NCI-H460 (cell line): ENCODE results near the gene USP11. TPM values are rescaled to one million over a fixed set of nuclear protein-coding genes. Genes with fewer than 3 reads are reported as not detected.
A peak's percentile ranks its signal among the peaks of the same experiment; 100 is the strongest.

Source experiments
- DNase-seq: peaks from one replicate; pipeline ENCODE4 v3.0.0-alpha.2; 2016; ENCODE audit warnings: low read depth; ENCODE audit errors: extremely low read depth
- total RNA-seq: library from RNA; depleted of rRNA; stranded (reverse); fragments of >200 nt; shearing (Covaris generic); gene quantifications from 2 replicates; pipeline ENCODE4 v1.2.3, GENCODE V29; 2014

The USP11 gene
- total RNA-seq, 1 experiment from 2014 or later = 17.3 TPM

GRCh38 chrX:47223476-47224250 is 9.1 kb upstream of the USP11 start:
- no peak for DNase-seq

GRCh38 chrX:47224266-47224895 is 8.4 kb upstream of the USP11 start:
- DNase-seq = no peak

- no peak for DNase-seq
Measured at GRCh38 chrX:47224896-47225290, 7.9 kb upstream of the USP11 start.

- DNase-seq = no peak
Measured at GRCh38 chrX:47226071-47226470, 6.7 kb upstream of the USP11 start.

- DNase-seq = no peak
Measured at GRCh38 chrX:47226531-47227333, 6.1 kb upstream of the USP11 start.

- no peak for DNase-seq
Measured at GRCh38 chrX:47227334-47227583, 5.5 kb upstream of the USP11 start.

GRCh38 chrX:47228550-47229270 is 4.1 kb upstream of the USP11 start:
- DNase-seq = no peak

- no peak for DNase-seq
Measured at GRCh38 chrX:47229427-47229826, 3.4 kb upstream of the USP11 start.

GRCh38 chrX:47230136-47230868 is 2.5 kb upstream of the USP11 start:
- no peak for DNase-seq

GRCh38 chrX:47231167-47231566 is 1.6 kb upstream of the USP11 start:
- no peak for DNase-seq

GRCh38 chrX:47232197-47232802 is 509 bp upstream of the USP11 start:
- DNase-seq = no peak

GRCh38 chrX:47233333-47234113 is 714 bp downstream of the USP11 start:
- peak; percentile 96 for DNase-seq

- DNase-seq = no peak
Measured at GRCh38 chrX:47234583-47234982, 1.8 kb downstream of the USP11 start.

GRCh38 chrX:47235691-47236103 is 2.9 kb downstream of the USP11 start:
- DNase-seq = no peak

- no peak for DNase-seq
Measured at GRCh38 chrX:47239199-47239598, 6.4 kb downstream of the USP11 start.

GRCh38 chrX:47239898-47240545 is 7.2 kb downstream of the USP11 start:
- DNase-seq = no peak

- no peak for DNase-seq
Measured at GRCh38 chrX:47240619-47241018, 7.8 kb downstream of the USP11 start.

- no peak for DNase-seq
Measured at GRCh38 chrX:47241201-47242011, 8.6 kb downstream of the USP11 start.
